ENCODE results near the gene DHRS2.

DNA sequence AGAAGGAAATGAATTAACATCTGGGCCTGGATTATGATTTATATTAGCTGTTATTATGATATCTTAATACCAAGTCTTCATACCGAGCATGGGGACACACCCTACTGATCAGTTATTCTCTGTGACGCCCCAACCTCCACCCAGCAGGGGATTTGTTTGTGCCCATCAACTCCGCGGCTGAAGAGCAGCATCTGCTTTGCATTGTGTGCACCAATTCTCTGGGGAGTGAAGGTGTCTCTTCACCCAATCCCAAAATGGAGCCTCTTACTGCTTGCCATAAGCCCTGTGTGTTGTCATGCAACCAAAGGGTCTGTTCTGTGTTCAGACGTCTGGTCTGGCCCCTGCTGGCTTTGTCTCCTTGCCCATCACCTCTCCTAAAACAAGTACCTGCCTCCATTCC is 25.4 kb downstream of the DHRS2 start:
- TF ChIP-seq, protein P1, sequence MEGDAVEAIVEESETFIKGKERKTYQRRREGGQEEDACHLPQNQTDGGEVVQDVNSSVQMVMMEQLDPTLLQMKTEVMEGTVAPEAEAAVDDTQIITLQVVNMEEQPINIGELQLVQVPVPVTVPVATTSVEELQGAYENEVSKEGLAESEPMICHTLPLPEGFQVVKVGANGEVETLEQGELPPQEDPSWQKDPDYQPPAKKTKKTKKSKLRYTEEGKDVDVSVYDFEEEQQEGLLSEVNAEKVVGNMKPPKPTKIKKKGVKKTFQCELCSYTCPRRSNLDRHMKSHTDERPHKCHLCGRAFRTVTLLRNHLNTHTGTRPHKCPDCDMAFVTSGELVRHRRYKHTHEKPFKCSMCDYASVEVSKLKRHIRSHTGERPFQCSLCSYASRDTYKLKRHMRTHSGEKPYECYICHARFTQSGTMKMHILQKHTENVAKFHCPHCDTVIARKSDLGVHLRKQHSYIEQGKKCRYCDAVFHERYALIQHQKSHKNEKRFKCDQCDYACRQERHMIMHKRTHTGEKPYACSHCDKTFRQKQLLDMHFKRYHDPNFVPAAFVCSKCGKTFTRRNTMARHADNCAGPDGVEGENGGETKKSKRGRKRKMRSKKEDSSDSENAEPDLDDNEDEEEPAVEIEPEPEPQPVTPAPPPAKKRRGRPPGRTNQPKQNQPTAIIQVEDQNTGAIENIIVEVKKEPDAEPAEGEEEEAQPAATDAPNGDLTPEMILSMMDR (IDR thresholded peaks at IDR 0.05) = no peak
- no peak for TF ChIP-seq ZFX (IDR thresholded peaks at IDR 0.05; ENCODE audit: borderline replicate concordance)

All from 22Rv1 (cell line).